ENCODE data around the gene LRRC4C.

The LRRC4C gene

GRCh38 chr11:40130427-40130826 is 1329.0 kb downstream of the LRRC4C start:
- DNase-seq: peak in 29 of 56 donors; percentile 2 to 56 (median 13)

- peak in 1 of 56 donors; percentile 40 for DNase-seq
Observed at GRCh38 chr11:40129266-40129665, 1330.2 kb downstream of the LRRC4C start.

GRCh38 chr11:40125054-40125453 is 1334.4 kb downstream of the LRRC4C start:
- DNase-seq: no peak

GRCh38 chr11:40119661-40120060 is 1339.8 kb downstream of the LRRC4C start:
- DNase-seq: no peak

GRCh38 chr11:40118780-40119179 is 1340.7 kb downstream of the LRRC4C start:
- DNase-seq: no peak

GRCh38 chr11:40118026-40118425 is 1341.4 kb downstream of the LRRC4C start:
- DNase-seq: no peak

- no peak for DNase-seq
Observed at GRCh38 chr11:40104941-40105550, 1354.4 kb downstream of the LRRC4C start.

- DNase-seq: no peak
Observed at GRCh38 chr11:40100781-40101180, 1358.7 kb downstream of the LRRC4C start.

GRCh38 chr11:40100162-40100553 is 1359.3 kb downstream of the LRRC4C start:
- DNase-seq: no peak

GRCh38 chr11:40099426-40100161 is 1359.9 kb downstream of the LRRC4C start:
- DNase-seq: no peak

GRCh38 chr11:40095446-40095845 is 1364.0 kb downstream of the LRRC4C start:
- DNase-seq: no peak

- DNase-seq: no peak
Observed at GRCh38 chr11:40094954-40095353, 1364.5 kb downstream of the LRRC4C start.

GRCh38 chr11:40080434-40080833 is 1379.0 kb downstream of the LRRC4C start:
- no peak for DNase-seq
